GM12878 (cell line): ENCODE data around the gene TUBD1. TPM values are rescaled to one million over a fixed set of nuclear protein-coding genes. Genes with fewer than 3 reads are reported as not detected.

Source experiments
- ATF3 ChIP-seq: IDR thresholded peaks from 2 replicates; pipeline ENCODE4 v1.6.1; 2011; ENCODE audit warnings: low read depth, mild to moderate bottlenecking, low read length, moderate library complexity, borderline replicate concordance; ENCODE audit errors: extremely low read depth
- BMI1 ChIP-seq: fragments of 450-650 bp; IDR thresholded peaks from 2 replicates; pipeline ENCODE4 v1.6.1; 2016; ENCODE audit warnings: mild to moderate bottlenecking, moderate library complexity, borderline replicate concordance
- EED ChIP-seq: sonication (generic); IDR thresholded peaks from 2 replicates; pipeline ENCODE4 v1.6.1; 2016; ENCODE audit warnings: antibody characterized with exemption, low read depth
- HDAC6 ChIP-seq: fragments of 200-600 bp; sonication (generic); IDR thresholded peaks from one replicate; pipeline ENCODE4 v1.8.0; 2017; ENCODE audit warnings: antibody characterized with exemption; ENCODE audit not compliant: unreplicated experiment
- IKZF2 ChIP-seq, 2 experiments: fragments of 450-650 bp; IDR thresholded peaks; 2 replicates each; pipeline ENCODE4 v1.6.1; 2017; ENCODE audit warnings: mild to moderate bottlenecking in 2 of 2, moderate library complexity in 2 of 2
- NFYB ChIP-seq: IDR thresholded peaks from 2 replicates; pipeline ENCODE4 v1.6.1; 2011; ENCODE audit warnings: low read depth, mild to moderate bottlenecking, low read length, improper control_type of control experiment, moderate library complexity; ENCODE audit not compliant: insufficient read depth
- NKRF ChIP-seq: fragments of 450-650 bp; conservative IDR thresholded peaks from 2 replicates; pipeline ENCODE4 v1.6.1; 2017; ENCODE audit warnings: mild to moderate bottlenecking, moderate library complexity
- POLR2AphosphoS2 ChIP-seq: IDR thresholded peaks from 2 replicates; pipeline ENCODE4 v1.6.1; 2011; ENCODE audit warnings: low read depth, mild to moderate bottlenecking, low read length, improper control_type of control experiment, moderate library complexity
- REST ChIP-seq: IDR thresholded peaks from 2 replicates; pipeline ENCODE4 v1.6.1; 2012; ENCODE audit warnings: mild to moderate bottlenecking, low read depth, low read length
- TAF1 ChIP-seq: IDR thresholded peaks from 2 replicates; pipeline ENCODE4 v1.6.1; 2011; ENCODE audit warnings: mild to moderate bottlenecking, low read depth, low read length, borderline replicate concordance
- YY1 ChIP-seq: IDR thresholded peaks from 2 replicates; pipeline ENCODE4 v1.6.1; 2011; ENCODE audit warnings: low read depth, mild to moderate bottlenecking, low read length
- ZBTB11 ChIP-seq: fragments of 450-650 bp; formaldehyde crosslinking; IDR thresholded peaks from 2 replicates; pipeline ENCODE4 v1.5.0; 2022; ENCODE audit warnings: mild to moderate bottlenecking, missing genetic modification characterization
- ZNF207 ChIP-seq: fragments of 450-650 bp; IDR thresholded peaks from 2 replicates; pipeline ENCODE4 v1.6.1; 2014; ENCODE audit warnings: antibody characterized with exemption, mild to moderate bottlenecking, borderline replicate concordance
- ZNF24 ChIP-seq: fragments of 450-650 bp; IDR thresholded peaks from 2 replicates; pipeline ENCODE4 v1.6.1; 2017; ENCODE audit warnings: antibody characterized with exemption, mild to moderate bottlenecking
- ZNF274 ChIP-seq: IDR thresholded peaks from one replicate; pipeline ENCODE4 v1.8.0; 2011; ENCODE audit not compliant: insufficient read length, insufficient read depth
- polyA plus RNA-seq, 11 experiments: library from polyadenylated mRNA; depleted of rRNA in 4 of 11; unstranded in 6 of 11; stranded (reverse) in 5 of 11; fragments of >200 nt; fragmentation: Nextera tagmentation in 4 of 11; fragmentation: Illumina TruSeq in 1 of 11; extraction: Ambion mirVana in 4 of 11; extraction: Trizol in 1 of 11; gene quantifications; 1 replicate in 1 of 11; 2 replicates in 10 of 11; pipeline versions ENCODE4 v1.2.1 to v1.2.3, GENCODE V29; 2011 to 2016; ENCODE audit warnings: inconsistent platforms in 2 of 11, missing spikeins in 2 of 11, low read depth in 1 of 11
- total RNA-seq, 4 experiments: library from RNA; depleted of rRNA in 3 of 4; stranded (reverse); fragments of >200 nt in 3 of 4; fragmentation: Illumina TruSeq in 1 of 4; extraction: Trizol in 1 of 4; gene quantifications; 2 replicates each; pipeline versions ENCODE4 v1.2.1 to v1.2.3, GENCODE V29; 2013 to 2021
- TF ChIP-seq, protein P1 (sequence below): fragments of 450-650 bp; IDR thresholded peaks from 2 replicates; pipeline ENCODE4 v1.6.1; 2016; ENCODE audit warnings: mild to moderate bottlenecking
- TF ChIP-seq, protein P2 (sequence below): IDR thresholded peaks from 2 replicates; pipeline ENCODE4 v1.6.1; 2011; ENCODE audit warnings: low read depth, low read length, improper control_type of control experiment, borderline replicate concordance

Gene TUBD1
- total and polyA plus RNA-seq, 10 of the 15 experiments (the other 5 are each of a cell fraction or from before 2014, with no cell fraction given), result 5.3 to 10.8 (median 8.3) TPM

GRCh38 chr17:59827721-59828477 lies 64.8 kb downstream of the TUBD1 start (continued):
- TF ChIP-seq NFYB (peak; percentile 71), BMI1 (0 out of 2 replicates have a peak, but pooled peaks have one; percentile 10), ZBTB11 (no peak), TAF1 (no peak), YY1 (0 out of 2 replicates have a peak, but pooled peaks have one; percentile 8), ZNF24 (no peak), ATF3 (no peak), ZNF207 (no peak), POLR2AphosphoS2 (peak; percentile 51; the same call in 1 of the 2 replicates), IKZF2 (IDR thresholded peaks at IDR 0.05) (peak in 1 of 2 experiments; percentile 38; a peak in 1 of 4 replicates), REST (no peak), EED (no peak), NKRF (0 out of 2 replicates have a peak, but pooled peaks have one; percentile 23), HDAC6 (no peak), ZNF274 (no peak)
- TF ChIP-seq, protein P1, sequence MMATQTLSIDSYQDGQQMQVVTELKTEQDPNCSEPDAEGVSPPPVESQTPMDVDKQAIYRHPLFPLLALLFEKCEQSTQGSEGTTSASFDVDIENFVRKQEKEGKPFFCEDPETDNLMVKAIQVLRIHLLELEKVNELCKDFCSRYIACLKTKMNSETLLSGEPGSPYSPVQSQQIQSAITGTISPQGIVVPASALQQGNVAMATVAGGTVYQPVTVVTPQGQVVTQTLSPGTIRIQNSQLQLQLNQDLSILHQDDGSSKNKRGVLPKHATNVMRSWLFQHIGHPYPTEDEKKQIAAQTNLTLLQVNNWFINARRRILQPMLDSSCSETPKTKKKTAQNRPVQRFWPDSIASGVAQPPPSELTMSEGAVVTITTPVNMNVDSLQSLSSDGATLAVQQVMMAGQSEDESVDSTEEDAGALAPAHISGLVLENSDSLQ, result peak; percentile 79
- TF ChIP-seq, protein P2, sequence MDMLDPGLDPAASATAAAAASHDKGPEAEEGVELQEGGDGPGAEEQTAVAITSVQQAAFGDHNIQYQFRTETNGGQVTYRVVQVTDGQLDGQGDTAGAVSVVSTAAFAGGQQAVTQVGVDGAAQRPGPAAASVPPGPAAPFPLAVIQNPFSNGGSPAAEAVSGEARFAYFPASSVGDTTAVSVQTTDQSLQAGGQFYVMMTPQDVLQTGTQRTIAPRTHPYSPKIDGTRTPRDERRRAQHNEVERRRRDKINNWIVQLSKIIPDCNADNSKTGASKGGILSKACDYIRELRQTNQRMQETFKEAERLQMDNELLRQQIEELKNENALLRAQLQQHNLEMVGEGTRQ, result no peak
